Activated CD4-positive, CD25-positive, alpha-beta regulatory T cell treated with anti-CD3 and anti-CD28 coated beads, Interleukin-2, amount 50 U/mL, for 16 hours (primary cell): ENCODE measurements around the gene MRPL46.

Experiments used
- DNase-seq: peaks from one replicate; pipeline ENCODE4 v3.0.0-alpha.2; 2020; ENCODE audit warnings: low read depth, low spot score

The MRPL46 gene

DNA sequence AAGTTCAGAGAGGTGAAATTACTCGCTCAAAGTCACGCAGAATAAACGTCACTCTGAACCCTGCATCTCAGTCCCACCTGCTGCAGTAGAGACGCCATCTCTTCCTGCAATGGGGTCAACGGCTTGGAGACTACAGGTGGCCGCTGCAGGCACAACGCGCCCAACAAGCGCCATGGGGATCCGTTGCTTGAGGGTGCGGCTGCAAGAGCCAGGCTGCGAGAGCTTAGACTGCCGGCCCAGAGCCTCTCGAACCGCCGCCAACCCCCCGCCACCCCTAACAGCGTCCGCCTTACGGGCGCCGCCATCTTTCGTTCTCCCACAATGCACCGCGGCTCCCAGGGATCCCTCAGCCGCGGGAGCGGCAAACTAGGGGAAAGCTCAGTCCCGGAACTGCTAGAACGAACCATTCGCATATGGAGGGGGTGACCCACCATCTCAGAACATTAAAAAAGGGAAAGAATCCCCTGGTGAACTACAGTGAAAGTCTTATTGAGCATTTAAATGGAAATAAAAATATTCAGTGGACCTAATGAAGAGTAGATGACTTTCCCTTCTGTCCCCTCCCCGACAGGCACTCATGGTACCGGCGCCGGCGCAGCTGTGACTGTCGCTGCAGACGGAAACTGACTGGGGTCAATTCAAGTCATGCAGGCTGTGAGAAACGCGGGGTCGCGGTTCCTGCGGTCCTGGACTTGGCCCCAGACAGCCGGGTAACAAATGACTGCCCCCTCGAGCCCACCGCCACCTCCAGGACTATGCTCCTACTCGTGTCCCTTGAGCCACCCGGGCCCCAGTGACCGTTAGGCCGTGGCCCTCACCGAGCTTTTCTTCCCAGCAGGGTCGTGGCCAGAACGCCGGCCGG, at the start of gene MRPL46, which contains the start of gene MRPS11:
Gene MRPL46, minus strand, starts transcription at position 316 of the 862 bp plus-strand sequence. Its CDS starts 11 bp downstream, at position 305.
Gene MRPS11, plus strand, starts transcription at position 636 of the 862 bp plus-strand sequence. Its CDS starts 10 bp downstream, at position 646.
- peak; percentile 85 for DNase-seq

DNA sequence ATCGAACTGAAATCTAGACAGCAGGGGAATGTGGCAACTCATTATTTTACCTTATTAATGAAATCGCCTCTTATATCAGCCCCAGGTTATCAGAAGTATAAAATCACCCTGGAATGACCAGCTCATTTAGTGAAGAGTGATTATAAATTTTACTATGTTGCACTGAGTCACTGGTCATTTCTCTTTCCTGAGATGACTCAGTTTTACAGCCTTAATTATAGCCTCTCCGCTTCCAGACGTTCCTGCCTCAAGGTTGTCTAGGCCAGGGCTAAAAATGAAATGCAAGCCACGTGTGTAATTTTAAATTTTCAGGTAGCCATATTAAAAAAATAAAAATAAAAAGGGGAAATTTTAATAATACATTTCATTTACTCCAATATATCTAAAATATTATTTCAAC, 46.0 kb upstream of the MRPL46 start:
- DNase-seq: no peak

DNA sequence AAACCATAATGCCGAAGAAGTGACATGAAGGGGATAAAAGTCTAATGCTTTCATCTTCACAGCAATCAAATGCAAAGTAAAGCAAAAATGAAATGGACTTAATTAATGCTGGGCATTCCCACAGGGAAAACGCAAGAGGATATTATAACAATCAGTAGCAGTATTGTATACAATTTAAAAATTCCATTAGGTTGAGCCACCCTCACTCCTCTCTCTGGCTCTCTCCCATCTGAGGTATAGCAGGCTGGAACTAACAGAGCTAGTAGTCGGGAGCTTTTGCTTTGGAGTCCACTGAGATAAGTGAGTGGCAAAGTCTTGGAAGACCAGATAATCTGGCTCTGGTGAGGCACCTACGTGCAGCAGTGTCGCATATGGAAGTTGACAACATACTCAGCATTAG, 45.4 kb upstream of the MRPL46 start:
- no peak for DNase-seq

DNA sequence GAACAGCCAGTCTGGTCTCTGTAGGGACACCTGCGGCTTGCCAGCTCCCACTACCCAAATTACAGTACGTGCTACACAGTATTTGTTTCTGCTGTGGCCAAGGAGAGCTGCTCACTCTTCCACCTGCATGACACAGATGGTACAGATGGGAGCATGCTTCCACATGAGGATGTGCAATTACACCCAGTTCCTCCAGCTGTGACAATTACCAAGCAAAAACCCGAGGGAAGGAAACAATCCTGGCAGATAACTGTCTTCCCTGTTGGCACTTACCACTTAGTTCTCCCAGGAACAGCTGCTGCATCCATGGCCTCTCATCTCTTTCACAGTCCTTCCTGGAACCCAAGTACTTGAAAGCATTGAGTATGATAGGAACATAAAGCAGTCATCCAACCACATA, 44.9 kb upstream of the MRPL46 start:
- DNase-seq: no peak

DNA sequence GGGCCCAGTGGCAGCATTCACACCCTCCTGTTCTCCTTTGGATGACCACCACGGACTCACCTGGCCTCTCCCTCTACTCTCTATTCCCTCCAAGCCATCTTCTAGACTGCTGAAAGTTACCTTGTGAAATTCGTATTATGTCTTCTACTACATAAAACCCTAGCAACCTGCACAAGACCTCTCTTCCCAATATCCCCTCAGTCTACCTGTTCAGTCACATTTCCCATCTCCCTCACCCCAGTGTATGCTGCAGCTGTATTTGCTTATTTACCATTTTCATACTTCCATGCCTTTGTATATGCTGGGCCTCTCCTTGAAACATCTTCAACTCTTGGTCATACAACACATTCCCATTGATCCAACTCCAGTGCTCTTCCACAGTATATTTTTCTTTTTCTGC, 44.0 kb upstream of the MRPL46 start:
- DNase-seq: no peak

- DNase-seq: no peak
Observed at GRCh38 chr15:88509964-88510363, 42.8 kb upstream of the MRPL46 start.

DNA sequence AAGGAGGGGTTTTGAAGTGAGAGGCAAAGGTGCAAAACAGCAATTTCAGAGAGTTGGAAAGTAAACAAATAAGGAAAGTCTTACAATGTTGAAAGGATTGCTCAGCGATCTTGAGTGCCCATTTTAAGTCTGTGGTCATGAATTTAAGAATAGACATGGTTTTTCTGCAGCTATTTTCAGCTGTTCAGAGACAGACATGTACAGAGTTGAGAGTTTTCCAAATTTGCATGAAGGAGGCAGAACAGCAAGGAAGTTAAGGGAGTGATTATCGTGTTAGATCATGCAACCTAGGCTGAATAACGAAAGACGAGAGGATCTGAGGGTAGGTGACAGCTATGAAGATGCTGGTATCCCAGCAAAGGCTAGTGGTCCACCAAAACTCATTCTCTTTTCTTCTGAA, 42.1 kb upstream of the MRPL46 start:
- DNase-seq: no peak

- no peak for DNase-seq
Observed at GRCh38 chr15:88506628-88507027, 39.4 kb upstream of the MRPL46 start.

- DNase-seq: no peak
Observed at GRCh38 chr15:88505721-88506120, 38.5 kb upstream of the MRPL46 start.

DNA sequence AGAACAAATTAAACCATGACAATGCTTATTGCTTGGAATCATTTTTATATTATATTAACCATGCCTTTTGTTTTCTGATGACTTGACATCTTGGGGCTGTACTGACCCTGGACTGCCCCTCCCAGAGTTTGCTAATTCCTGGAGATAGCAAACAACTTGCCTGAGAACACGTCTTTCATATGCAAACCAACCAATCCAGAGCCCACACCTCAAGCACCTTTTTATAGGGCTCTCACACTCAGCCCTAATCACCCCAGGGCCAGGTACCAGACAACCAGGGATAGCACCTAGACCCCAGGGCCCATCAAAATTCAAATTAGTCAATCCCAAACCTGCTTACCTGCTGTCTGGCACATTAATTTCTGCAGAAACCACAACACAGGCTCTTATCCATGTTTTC, 37.3 kb upstream of the MRPL46 start:
- DNase-seq: no peak

DNA sequence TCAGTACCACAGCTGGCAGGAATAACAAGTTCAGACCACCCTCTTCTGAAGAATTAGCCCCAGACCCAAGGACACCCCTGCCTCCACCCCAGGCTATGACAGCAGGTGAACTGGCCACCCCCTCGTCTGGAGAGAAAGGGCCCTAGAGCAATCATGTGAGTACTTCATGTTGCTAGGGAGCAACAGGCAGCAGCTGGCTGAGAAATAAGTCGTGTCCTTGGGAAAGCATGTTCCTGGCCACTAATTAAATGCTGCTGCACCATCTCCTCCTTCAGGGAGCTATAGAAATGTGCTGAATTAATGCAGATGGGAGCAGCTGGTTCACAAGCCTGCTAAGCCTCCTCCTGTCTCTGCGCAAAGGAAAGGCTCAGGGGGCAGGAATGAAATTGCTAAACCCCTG, 31.8 kb upstream of the MRPL46 start:
- DNase-seq: no peak

DNA sequence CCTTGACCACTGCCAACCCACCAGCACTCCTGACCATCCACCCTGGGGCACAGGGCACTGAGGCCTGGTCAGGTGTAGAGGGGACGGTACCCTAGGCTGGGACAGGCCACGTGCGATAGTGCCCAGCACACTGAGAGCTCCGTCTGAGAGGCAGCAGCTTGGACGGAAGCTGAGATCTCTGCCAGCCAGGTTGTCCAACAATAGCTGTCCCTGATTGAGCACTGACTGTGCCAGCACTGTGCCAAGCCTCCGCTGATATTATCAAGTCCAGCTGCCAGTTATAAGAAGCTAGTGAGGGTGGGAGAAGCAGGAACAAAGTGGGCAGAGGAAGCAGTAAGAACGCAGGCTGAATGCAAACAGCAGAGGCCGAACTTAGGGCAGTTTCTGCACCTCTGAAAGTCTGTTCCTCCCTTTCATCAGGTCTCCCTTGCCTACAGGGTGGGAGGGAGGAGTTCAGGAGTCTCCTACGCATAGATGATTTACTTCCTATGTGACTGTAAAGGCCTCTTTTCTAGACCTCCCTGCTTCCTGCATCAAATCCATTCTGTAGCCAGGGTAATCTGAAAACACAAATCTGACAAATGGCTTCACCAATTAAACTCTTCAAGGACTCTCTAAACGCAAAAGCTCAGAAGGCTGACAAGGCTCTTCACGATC, 30.0 kb upstream of the MRPL46 start:
- no peak for DNase-seq

- DNase-seq: no peak
Observed at GRCh38 chr15:88493844-88494243, 26.7 kb upstream of the MRPL46 start.

GRCh38 chr15:88491158-88491557, 24.0 kb upstream of the MRPL46 start:
- DNase-seq: no peak

- DNase-seq: no peak
Observed at GRCh38 chr15:88490036-88490435, 22.8 kb upstream of the MRPL46 start.

DNA sequence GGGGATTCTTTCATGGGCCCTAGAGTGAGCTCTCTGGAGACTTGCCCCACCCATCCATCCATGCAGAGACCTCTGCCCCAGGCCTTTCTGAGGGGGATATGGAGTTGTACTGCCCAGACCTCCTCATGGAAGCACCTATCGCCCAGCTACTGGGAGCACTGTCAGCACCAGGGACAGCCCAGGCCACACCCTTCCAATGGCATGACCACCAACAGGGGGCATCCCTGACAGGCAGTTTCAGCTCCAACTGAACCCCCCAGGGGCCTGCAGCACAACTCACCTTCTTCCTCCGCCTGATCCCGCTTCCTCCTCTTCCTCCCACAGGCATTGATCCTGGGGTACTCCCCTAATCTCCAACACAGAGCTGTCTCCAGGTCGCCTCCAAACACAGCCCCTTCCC, 22.1 kb upstream of the MRPL46 start:
- no peak for DNase-seq

DNA sequence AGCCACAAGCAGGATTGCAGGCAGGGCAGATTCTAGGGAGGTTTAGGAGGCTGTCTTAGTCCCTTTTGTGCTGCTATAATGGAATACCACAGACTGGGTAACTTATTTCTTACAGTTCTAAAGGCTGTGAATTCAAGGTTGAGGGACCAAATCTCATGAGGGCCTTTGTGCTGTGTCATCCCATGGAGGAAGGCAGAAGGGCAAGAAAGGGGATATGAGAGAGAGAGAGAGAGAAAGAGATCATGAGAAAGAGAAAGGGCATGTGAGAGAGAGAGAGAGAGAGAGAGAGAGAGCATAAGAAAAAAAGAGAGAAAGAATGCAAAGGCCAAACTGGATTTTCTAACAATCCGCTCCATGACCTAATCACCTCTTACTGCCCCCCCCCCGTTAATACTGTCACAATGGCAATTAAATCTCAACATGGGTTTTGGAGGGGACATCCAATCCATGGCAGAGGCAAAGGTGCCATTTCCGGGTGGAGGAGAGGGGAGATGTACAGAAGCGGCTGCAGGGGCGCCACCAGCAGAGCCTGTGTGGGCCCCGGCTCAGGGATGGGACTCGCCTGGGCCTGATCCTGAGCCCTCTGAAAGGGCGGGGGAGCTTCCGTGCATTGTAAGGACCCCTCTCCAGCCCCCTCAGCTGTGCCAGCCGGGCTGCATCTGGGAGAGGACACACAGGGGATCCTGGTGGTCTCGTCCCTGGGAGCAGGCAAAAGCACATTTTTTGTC, 20.8 kb upstream of the MRPL46 start:
- no peak for DNase-seq

DNA sequence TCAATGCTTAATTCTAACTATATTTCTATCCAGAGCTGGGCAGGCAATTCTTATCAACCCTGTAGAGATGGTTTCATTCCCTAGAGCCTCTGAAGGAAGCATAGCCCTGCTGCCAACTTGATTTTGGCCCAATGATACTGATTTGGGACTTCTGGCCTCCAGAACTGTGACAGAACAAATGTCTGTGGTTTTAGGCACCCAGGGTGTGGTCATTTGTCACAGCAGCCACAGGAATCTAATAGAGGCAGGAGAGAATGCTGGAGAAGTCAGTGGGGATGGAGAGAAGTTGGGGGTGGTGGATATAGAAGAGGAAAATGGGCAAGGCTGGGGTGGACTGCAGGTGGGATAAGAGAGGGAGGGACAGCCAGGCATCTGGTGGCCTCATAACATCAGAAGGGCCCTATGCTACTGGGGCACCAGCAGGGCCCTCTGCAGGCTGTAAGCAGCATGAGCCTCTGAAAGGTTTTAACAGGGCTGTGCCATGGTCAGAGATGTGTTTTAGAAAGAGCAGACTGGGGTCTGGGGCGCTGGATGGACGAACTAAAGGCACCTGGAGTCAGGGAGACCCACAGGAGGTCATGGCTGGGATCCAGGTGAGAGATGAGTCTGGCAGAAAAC, 20.1 kb upstream of the MRPL46 start:
- no peak for DNase-seq

- DNase-seq: no peak
Observed at GRCh38 chr15:88484682-88485331, 17.6 kb upstream of the MRPL46 start.

- no peak for DNase-seq
Observed at GRCh38 chr15:88482263-88482662, 15.1 kb upstream of the MRPL46 start.

DNA sequence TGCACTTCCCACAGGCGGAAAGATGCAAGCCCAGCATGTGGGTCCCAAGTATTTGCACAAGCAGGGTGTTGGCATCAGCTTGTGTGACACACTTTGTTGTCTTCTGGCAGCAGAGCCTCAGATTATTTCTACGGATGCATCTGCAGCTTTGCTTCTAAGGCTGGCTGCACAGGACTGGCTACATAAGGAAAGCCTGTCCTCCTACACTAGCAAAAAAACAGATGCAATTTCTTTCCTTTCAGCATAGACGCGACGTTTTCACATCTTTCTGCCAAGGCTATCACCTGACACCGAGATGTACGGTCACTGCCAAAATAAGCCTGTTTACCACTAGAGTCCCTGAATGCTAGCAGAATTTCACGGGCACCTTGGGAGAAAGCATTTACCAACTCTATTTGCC, 13.8 kb upstream of the MRPL46 start:
- no peak for DNase-seq
